ENCODE measurements around the gene PBX2. TPM values are rescaled to one million over a fixed set of nuclear protein-coding genes. Genes with fewer than 3 reads are reported as not detected.

The PBX2 gene
- total RNA-seq, 1 experiment from 2014 or later, result 176 TPM

DNA sequence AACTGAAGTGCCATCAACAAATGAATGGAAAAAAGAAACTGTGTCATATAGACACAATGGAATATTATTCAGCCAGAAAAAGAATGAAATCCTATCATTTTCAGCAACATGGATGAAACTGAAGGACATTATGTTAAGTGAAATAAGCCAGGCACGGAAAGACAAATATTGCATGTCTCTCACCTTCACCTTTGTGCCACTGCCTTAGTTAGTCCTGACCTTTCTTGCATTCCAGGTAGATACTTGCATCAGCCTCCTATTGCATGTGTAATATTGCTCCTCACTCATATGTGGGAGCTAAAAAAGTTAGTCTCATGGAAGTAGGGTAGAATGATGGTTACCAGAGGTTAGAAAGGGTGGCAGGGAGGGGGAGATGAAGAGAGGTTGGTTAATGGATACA lies 19.0 kb upstream of the PBX2 start:
- no peak overlapping the region for H3K9ac ChIP-seq (ENCODE audit: extremely low read depth, insufficient read length, low read length)
- no peak overlapping the region for H3K4me3 Mint-ChIP-seq
- H3T11ph ChIP-seq (ENCODE audit: low read length), result no peak overlapping the region
- no peak overlapping the region for H2BK5ac ChIP-seq (ENCODE audit: insufficient read length, low read length)
- no peak overlapping the region for H2AK5ac ChIP-seq (ENCODE audit: insufficient read length, low read length)
- no peak overlapping the region for H3K4me2 ChIP-seq (ENCODE audit: insufficient read depth, insufficient read length, low read length)
- H3K56ac ChIP-seq (ENCODE audit: insufficient read length, low read depth, low read length), result no peak overlapping the region
- TF ChIP-seq, protein P1, sequence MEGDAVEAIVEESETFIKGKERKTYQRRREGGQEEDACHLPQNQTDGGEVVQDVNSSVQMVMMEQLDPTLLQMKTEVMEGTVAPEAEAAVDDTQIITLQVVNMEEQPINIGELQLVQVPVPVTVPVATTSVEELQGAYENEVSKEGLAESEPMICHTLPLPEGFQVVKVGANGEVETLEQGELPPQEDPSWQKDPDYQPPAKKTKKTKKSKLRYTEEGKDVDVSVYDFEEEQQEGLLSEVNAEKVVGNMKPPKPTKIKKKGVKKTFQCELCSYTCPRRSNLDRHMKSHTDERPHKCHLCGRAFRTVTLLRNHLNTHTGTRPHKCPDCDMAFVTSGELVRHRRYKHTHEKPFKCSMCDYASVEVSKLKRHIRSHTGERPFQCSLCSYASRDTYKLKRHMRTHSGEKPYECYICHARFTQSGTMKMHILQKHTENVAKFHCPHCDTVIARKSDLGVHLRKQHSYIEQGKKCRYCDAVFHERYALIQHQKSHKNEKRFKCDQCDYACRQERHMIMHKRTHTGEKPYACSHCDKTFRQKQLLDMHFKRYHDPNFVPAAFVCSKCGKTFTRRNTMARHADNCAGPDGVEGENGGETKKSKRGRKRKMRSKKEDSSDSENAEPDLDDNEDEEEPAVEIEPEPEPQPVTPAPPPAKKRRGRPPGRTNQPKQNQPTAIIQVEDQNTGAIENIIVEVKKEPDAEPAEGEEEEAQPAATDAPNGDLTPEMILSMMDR (conservative IDR thresholded peaks at IDR 0.05), result no peak
- WGBS (ENCODE audit: extremely low coverage, insufficient read length, low lambda C conversion rate), result no CpG with 5 or more reads among the region's 1 CpG
- no peaks in the 10 kb centered on the region for H3K23me2 ChIP-seq (ENCODE audit: insufficient read length, low read depth, low read length, poor library complexity, severe bottlenecking)
- H3K14ac ChIP-seq (ENCODE audit: insufficient read depth, low read length), result no peak overlapping the region
- peaks cover 0 to 3% of the 10 kb centered on the region in 2 experiments; a peak in 2 of 5 replicates for H3K9me3 Mint-ChIP-seq
- no peaks in the 10 kb centered on the region for H4K20me1 ChIP-seq (ENCODE audit: control insufficient read depth, insufficient read depth, insufficient read length)
- H2BK20ac ChIP-seq (ENCODE audit: low read depth, low read length, poor library complexity, severe bottlenecking), result no peak overlapping the region
- no peak overlapping the region for H2AFZ ChIP-seq (ENCODE audit: low read length)
- no peak overlapping the region for H3K23ac ChIP-seq (ENCODE audit: insufficient read length, low read depth, low read length)
- H3K4me1 Mint-ChIP-seq, result no peaks in the 10 kb centered on the region
- no peak overlapping the region for H4K91ac ChIP-seq (ENCODE audit: insufficient read length, low read depth, low read length)
- H3K79me2 ChIP-seq (ENCODE audit: insufficient read depth, low read length), result no peaks in the 10 kb centered on the region
- no peak for DNase-seq
- no peaks in the 10 kb centered on the region for H3K36me3 Mint-ChIP-seq (ENCODE audit: insufficient read depth in 1 of 3, low read depth in 3 of 3)
- H3K4ac ChIP-seq (ENCODE audit: low read depth, low read length), result no peak overlapping the region
- H2BK15ac ChIP-seq (ENCODE audit: low read depth, low read length), result no peak overlapping the region
- no peaks in the 10 kb centered on the region for H3K4me1 ChIP-seq (ENCODE audit: insufficient read depth, low read length)
- H2BK12ac ChIP-seq (ENCODE audit: insufficient read length, low read depth, low read length), result no peak overlapping the region
- no peak overlapping the region for H4K5ac ChIP-seq (ENCODE audit: insufficient read length, low read depth, low read length)
- no peaks in the 10 kb centered on the region for H3K27me3 ChIP-seq (ENCODE audit: insufficient read depth, low read length)
- no peak overlapping the region for H3K18ac ChIP-seq (ENCODE audit: insufficient read length, low read depth, low read length)
- H4K8ac ChIP-seq (replicated peaks; ENCODE audit: insufficient read length, low read depth, low read length), result no peak overlapping the region
- H3K27ac ChIP-seq (ENCODE audit: insufficient read length, low read depth, low read length), result no peak overlapping the region
- H3K79me1 ChIP-seq (ENCODE audit: insufficient read depth, low read depth, low read length, poor library complexity, severe bottlenecking), result no peaks in the 10 kb centered on the region
- H3K27ac Mint-ChIP-seq, result no peak overlapping the region
- H3K27me3 Mint-ChIP-seq (ENCODE audit: low read depth), result peaks cover 10% of the 10 kb centered on the region
- no peak overlapping the region for H2BK120ac ChIP-seq (ENCODE audit: low read depth, low read length, poor library complexity, severe bottlenecking)
- no peaks in the 10 kb centered on the region for H3K9me3 ChIP-seq (ENCODE audit: control insufficient read depth, low read depth, low read length)
